ENCODE measurements around the gene SFRP4.

The SFRP4 gene

DNA sequence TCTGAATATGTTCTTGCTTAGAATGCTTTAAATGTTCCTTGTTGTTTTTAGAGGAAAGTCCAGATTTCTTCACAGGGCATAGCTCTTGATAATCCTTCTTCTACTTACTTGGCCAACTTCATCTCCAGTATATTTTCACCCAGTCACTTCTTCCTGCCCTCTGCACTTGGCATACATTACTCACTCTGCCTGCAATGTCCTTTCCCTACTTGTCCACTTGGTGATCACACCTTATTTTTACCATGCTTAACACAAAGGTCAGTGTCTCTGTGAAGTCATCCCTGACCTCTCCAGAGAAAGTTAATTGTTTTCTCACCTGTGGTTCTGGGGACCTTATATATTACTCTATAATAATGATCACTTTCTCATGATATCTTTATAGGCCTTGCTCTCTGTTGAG, 23.3 kb downstream of the SFRP4 start:
- no peak for TF ChIP-seq ZFX (IDR thresholded peaks at IDR 0.05; ENCODE audit: borderline replicate concordance)
- TF ChIP-seq, protein P1, sequence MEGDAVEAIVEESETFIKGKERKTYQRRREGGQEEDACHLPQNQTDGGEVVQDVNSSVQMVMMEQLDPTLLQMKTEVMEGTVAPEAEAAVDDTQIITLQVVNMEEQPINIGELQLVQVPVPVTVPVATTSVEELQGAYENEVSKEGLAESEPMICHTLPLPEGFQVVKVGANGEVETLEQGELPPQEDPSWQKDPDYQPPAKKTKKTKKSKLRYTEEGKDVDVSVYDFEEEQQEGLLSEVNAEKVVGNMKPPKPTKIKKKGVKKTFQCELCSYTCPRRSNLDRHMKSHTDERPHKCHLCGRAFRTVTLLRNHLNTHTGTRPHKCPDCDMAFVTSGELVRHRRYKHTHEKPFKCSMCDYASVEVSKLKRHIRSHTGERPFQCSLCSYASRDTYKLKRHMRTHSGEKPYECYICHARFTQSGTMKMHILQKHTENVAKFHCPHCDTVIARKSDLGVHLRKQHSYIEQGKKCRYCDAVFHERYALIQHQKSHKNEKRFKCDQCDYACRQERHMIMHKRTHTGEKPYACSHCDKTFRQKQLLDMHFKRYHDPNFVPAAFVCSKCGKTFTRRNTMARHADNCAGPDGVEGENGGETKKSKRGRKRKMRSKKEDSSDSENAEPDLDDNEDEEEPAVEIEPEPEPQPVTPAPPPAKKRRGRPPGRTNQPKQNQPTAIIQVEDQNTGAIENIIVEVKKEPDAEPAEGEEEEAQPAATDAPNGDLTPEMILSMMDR (IDR thresholded peaks at IDR 0.05) = no peak
- H3K27ac ChIP-seq = no peak overlapping the region

DNA sequence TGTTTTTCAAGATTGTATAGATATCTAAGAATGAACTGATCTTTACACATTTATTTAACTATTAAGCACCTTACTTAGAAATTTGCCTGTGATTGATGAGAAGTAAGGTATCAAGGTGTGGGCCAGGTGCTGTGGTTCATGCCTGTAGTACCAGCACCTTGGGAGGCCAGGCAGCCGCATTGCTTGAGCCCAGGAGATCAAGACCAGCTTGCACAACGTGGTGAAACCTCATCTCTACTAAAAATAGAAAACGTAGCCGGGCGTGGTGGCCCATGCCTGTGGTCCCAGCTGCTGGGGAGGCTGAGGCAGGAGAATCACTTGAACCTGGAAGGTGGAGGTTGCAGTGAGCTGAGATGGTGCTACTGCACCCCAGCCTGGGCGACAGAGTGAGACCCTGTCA, 34.5 kb downstream of the SFRP4 start:
- H3K27ac ChIP-seq = no peak overlapping the region
- TF ChIP-seq, protein P1 (IDR thresholded peaks at IDR 0.05) = no peak
- TF ChIP-seq ZFX (IDR thresholded peaks at IDR 0.05; ENCODE audit: borderline replicate concordance) = no peak
